ENCODE data around the gene RAB1B. TPM values are rescaled to one million over a fixed set of nuclear protein-coding genes. Genes with fewer than 3 reads are reported as not detected.
A peak's percentile ranks its signal among the peaks of the same experiment; 100 is the strongest.

The RAB1B gene
- 55.4 and 56.1 TPM in 2 replicates for total RNA-seq (2014; rRNA removed; shearing (Covaris generic); ENCODE audit: low replicate concordance)

- DNase-seq (ENCODE audit: low read depth) = peak; percentile 93
- in situ Hi-C loops (cut with HindIII; ENCODE audit: low pct_unique_long_range_greater_than_20kb, low sequenced_read_pairs) = no loop called here
Observed at GRCh38 chr11:66268244-66268951, at the start of gene RAB1B. Gene RAB1B, plus strand, starts transcription at chr11:66268639. Its CDS starts 41 bp downstream, at chr11:66268680.

- in situ Hi-C loops (cut with HindIII; ENCODE audit: low pct_unique_long_range_greater_than_20kb, low sequenced_read_pairs) = no loop called here
- DNase-seq (ENCODE audit: low read depth) = no peak
Observed at GRCh38 chr11:66218846-66219620, 49.4 kb upstream of the RAB1B start.

GRCh38 chr11:66219846-66220565 lies 48.4 kb upstream of the RAB1B start:
- no peak for DNase-seq (ENCODE audit: low read depth)
- in situ Hi-C loops (cut with HindIII; ENCODE audit: low pct_unique_long_range_greater_than_20kb, low sequenced_read_pairs) = no loop called here

- in situ Hi-C loops (cut with HindIII; ENCODE audit: low pct_unique_long_range_greater_than_20kb, low sequenced_read_pairs) = no loop called here
- no peak for DNase-seq (ENCODE audit: low read depth)
Observed at GRCh38 chr11:66220566-66220935, 47.9 kb upstream of the RAB1B start.

DNA sequence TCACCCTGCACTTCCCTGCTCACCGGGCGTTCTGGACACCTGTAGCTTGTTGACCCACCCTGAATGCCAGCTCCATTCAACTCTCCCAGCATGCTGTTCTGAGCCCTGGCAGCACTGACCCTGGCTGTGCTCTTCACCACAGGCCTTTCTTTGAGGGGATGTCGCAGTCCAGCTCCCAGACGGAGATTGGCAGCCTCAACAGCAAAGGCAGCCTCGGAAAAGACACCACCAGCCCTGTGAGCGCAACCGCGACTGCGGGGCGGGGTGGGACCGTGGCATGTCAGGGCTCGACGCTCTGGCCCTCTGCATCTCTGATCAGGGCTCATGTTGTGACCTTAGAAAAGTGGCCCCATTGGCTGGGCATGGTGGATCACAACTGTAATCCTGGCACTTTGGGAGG lies 47.4 kb upstream of the RAB1B start:
- in situ Hi-C loops (cut with HindIII; ENCODE audit: low pct_unique_long_range_greater_than_20kb, low sequenced_read_pairs) = no loop called here
- DNase-seq (ENCODE audit: low read depth) = no peak

GRCh38 chr11:66221726-66222236 lies 46.7 kb upstream of the RAB1B start:
- in situ Hi-C loops (cut with HindIII; ENCODE audit: low pct_unique_long_range_greater_than_20kb, low sequenced_read_pairs) = no loop called here
- DNase-seq (ENCODE audit: low read depth) = peak; percentile 35

DNA sequence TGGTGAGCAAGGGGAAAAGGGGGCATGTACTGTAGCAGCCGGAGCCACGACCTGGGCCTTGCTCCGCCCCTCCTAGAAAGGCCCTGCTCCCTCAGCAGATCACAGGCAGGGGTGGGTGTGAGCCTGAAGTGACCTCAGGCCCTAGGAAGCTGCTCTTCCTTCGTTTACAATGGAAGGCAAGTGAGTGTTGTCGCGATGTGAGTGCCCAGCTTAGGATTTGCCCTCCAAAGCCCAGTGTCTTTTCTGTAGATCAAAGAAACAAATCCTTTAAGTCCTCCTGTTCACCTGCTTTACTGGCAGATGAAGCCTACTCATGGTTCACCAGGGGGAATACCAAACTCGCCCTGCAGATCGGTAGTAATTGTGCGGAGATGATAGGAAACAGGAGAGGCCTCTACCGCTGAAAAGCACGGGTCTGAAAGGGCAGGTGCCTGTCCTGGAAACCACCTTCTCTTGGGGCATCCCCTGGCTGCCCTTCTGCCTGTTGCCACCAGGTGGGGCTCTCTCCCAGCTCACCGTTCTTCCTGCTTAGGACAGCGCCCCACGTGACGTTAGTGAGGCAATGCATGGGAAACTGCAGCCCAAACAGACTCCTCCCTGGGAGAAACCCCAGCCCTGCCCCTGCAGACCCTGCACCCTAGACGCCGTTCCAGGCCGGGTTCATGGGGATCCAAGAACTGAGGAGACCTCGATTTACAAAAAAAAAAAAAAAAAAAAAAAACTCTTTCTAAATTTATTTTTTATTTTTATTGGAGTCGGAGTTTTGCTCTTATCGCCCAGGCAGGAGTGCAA lies 45.9 kb upstream of the RAB1B start:
- peak; percentile 79 for DNase-seq (ENCODE audit: low read depth)
- in situ Hi-C loops (cut with HindIII; ENCODE audit: low pct_unique_long_range_greater_than_20kb, low sequenced_read_pairs) = no loop called here

DNA sequence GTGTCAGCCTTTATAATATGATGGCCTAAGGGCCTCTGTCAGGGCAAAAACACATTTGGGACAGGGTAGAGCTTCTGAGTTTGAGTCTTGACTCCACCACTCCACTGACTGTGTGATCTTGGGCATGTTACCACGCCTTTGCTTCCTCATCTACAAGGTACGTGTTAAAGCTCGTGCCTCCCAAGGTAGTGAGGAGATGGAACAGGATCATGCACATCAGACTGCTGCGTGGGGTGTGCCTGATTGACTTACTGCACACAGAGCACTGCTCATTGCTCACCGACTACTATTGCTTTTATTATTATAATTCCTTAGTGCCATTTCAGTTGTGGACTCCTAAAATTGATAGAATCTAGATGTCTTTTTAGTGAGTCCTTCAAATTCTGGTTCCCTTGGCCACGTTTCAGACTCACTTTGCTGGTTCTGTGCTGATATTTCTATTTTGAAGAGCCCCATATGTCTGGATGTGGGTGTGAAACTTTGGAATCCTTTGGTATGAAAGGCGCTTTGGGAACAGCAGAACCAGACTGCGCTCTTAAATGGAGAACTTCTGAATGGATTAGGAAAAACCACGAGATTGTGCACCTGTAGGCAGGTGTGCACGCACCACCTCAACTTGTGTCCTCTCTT lies 44.1 kb upstream of the RAB1B start:
- in situ Hi-C loops (cut with HindIII; ENCODE audit: low pct_unique_long_range_greater_than_20kb, low sequenced_read_pairs) = no loop called here

DNA sequence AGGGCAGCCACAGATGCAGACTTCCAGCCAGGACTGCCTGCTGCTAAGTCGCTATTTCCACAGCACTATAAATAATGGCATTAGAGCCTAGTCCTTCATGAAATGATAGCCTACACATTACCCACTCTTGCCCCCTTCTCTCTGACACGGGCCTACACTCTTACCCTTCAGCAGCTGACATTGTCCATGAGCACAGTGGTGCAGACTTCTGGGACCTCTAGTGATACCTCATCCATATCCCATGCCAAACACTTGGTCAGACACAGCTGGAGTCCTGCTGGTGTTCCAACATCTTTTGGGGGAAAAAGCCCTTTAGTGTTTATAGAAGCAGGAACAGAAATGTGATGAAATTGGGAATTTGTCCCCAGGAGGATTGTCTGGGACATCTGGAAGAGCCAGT lies 43.4 kb upstream of the RAB1B start:
- in situ Hi-C loops (cut with HindIII; ENCODE audit: low pct_unique_long_range_greater_than_20kb, low sequenced_read_pairs) = no loop called here
- no peak for DNase-seq (ENCODE audit: low read depth)

More for the DNA sequence above, 44.1 kb upstream of the RAB1B start:
- DNase-seq (ENCODE audit: low read depth) = no peak

DNA sequence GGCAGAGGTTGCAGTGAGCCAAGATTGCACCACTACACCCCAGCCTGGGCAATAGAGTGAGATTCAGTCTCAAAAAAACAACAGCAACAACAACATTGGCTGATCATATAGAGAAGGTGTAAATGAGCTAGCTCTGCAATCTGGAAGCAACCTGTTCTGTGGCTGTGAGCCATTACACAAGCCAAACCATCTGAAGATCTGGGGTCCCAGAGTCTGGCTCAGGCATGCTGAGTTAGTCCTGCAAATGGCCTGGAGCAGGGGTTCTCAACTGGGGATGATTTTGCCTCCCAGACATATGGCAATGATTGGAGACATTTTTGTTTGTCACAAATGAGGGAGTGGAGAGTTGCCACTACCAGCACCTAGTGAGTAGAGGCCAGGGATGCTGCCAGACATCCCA lies 42.3 kb upstream of the RAB1B start:
- in situ Hi-C loops (cut with HindIII; ENCODE audit: low pct_unique_long_range_greater_than_20kb, low sequenced_read_pairs) = no loop called here

GRCh38 chr11:66227700-66228099 lies 40.7 kb upstream of the RAB1B start:
- in situ Hi-C loops (cut with HindIII; ENCODE audit: low pct_unique_long_range_greater_than_20kb, low sequenced_read_pairs) = no loop called here
- DNase-seq (ENCODE audit: low read depth) = no peak

More for the DNA sequence above, 42.3 kb upstream of the RAB1B start:
- no peak for DNase-seq (ENCODE audit: low read depth)

DNA sequence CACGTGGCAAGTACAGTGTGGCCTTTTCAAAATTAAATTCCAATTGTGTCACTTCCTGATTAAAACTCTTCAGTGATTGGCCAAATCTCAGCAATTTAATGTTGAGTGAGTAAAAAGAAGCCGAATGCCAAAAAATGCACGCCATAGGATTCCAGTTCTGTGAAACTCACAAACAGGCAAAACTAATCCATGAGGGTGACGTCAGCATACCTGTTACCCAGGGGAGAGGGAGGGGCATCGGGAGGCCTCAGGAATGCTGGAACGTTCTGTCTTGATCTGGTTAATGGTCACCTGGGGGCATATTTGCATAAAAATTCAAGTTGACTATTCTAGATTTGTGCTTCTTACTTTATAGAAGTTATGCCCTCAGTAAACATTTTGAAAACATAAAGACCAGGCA lies 39.9 kb upstream of the RAB1B start:
- in situ Hi-C loops (cut with HindIII; ENCODE audit: low pct_unique_long_range_greater_than_20kb, low sequenced_read_pairs) = no loop called here

DNA sequence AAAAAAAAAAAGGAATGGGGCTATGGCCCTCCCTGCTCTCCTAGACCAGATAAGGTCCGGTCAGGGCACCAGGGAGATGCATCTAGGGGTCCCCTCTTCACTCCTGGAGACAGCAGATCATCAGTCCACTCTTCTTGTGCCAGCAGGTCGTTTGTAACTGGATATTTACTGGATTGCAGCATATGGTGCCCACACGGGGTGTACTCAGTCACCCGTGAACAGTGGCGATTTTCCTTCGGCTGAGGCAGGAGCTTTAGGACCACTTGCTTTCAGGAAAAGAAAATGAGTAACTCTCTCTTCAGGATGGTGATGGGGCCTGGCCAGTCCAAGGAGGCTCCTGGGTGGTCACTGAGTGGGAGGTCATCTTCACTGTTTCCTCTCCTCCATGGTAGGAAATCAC lies 38.3 kb upstream of the RAB1B start:
- no peak for DNase-seq (ENCODE audit: low read depth)
- in situ Hi-C loops (cut with HindIII; ENCODE audit: low pct_unique_long_range_greater_than_20kb, low sequenced_read_pairs) = no loop called here

More for the DNA sequence above, 39.9 kb upstream of the RAB1B start:
- DNase-seq (ENCODE audit: low read depth) = no peak

DNA sequence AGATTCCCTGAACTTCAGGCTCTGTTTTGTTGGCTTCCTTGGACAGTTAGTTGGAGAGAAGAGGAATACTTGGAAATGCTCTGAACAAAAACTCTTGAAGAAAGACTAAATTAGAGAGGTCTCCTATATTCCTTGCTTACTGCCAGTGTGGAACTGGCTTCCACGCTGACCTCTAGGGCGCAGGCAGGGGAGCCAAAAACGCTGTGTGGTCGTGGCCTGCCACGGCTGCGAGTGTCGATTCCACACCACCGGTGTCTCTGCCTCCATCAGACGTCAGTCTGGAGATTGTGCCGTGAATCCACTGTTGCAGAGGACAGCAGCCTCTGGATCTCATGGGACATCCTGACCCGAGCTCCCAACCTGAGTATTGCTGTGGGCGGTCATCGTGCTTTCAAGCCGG lies 37.5 kb upstream of the RAB1B start:
- DNase-seq (ENCODE audit: low read depth) = no peak
- in situ Hi-C loops (cut with HindIII; ENCODE audit: low pct_unique_long_range_greater_than_20kb, low sequenced_read_pairs) = no loop called here

DNA sequence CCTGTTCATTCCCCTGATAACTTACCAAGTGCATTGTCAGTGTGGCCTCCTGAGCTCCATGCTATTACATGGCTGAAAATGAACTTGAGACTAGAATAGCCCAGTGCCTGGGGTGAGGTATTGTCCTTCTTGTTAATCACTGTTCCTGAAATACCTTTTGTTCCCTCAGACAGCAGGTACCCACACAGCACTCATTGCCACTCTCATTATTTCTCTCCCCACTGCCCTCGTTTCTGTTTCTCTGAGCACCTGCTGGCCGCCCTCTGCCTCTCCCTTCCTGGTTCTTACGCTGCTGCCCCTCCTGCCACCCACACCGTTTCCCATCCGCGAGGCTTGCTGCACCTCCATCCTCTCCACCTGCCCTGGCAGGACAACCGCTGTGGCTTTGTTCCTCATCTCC lies 36.9 kb upstream of the RAB1B start:
- in situ Hi-C loops (cut with HindIII; ENCODE audit: low pct_unique_long_range_greater_than_20kb, low sequenced_read_pairs) = no loop called here
- no peak for DNase-seq (ENCODE audit: low read depth)

DNA sequence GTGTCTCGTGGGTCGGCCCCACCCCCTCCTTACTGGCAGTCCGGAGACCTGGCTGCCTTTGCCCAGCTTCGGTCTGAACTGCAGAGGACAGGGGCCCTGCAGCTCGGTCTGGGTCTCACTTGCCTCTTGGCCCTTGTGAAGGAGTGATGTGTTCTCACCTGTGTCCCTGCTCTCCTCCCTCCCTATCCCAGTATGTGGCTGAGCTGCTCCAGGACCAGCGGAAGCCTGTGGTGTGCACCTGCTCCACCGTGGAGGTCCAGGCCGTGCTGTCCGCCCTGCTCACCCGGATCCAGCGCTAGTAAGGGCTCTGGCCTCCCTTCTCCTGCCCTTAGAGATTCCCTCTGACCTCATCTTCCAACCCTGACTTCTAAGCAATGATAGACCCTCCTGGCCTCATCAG lies 35.7 kb upstream of the RAB1B start:
- DNase-seq (ENCODE audit: low read depth) = no peak
- in situ Hi-C loops (cut with HindIII; ENCODE audit: low pct_unique_long_range_greater_than_20kb, low sequenced_read_pairs) = no loop called here

DNA sequence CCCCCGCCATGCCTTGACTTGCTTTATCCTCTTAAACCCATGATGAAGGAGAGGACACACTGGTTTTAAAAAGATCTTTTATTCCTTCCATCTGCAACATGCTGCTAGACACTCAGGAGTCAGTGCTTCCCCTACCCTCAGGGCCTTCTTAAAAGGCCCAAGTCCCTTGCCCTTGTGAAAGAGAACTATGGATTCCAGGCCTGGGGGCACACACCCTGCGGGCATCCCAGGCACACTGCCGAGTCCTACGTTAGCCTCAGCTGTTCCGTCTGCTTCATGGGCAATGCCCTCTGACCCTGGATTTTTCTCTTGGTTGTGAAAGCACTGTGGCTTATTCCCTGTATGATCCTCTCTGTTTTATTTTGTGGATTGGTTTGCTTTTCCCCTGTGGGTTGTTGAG lies 35.1 kb upstream of the RAB1B start:
- no peak for DNase-seq (ENCODE audit: low read depth)
- in situ Hi-C loops (cut with HindIII; ENCODE audit: low pct_unique_long_range_greater_than_20kb, low sequenced_read_pairs) = no loop called here

DNA sequence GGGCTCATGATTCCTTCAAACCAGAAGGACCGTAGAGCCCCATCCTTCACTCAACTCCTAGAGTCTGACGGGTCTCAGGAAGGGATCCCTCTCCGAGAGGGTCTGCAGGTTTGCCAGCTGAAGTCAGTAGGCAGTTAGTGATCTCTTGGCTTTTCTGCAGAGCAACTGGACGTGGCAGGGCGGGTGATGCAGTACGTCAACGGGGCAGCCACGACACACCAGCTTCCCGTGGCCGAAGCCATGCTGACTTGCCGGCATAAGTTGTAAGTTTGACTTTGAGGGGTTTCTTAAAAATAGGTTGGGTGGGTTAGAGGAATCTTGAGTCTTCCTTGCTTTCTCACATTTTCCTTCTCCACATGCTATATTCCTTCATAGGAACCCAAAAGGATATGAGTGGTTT lies 33.3 kb upstream of the RAB1B start:
- in situ Hi-C loops (cut with HindIII; ENCODE audit: low pct_unique_long_range_greater_than_20kb, low sequenced_read_pairs) = no loop called here
- DNase-seq (ENCODE audit: low read depth) = no peak
